Measurements from ENCODE around the gene LPCAT1.
"Not testable (repeated sequence)": the region's sequence is repeated elsewhere in the genome, so short reads cannot be mapped to it uniquely, and the experiment has no call there.

The LPCAT1 gene

GRCh38 chr5:1429066-1429465, 94.7 kb downstream of the LPCAT1 start:
- no peak for DNase-seq (ENCODE audit: low read depth in 3 of 3)

GRCh38 chr5:1428107-1428506, 95.7 kb downstream of the LPCAT1 start:
- no peak for DNase-seq (ENCODE audit: low read depth in 3 of 3)

GRCh38 chr5:1424716-1425115, 99.0 kb downstream of the LPCAT1 start:
- no peak for DNase-seq (ENCODE audit: low read depth in 3 of 3)

- DNase-seq (ENCODE audit: low read depth in 3 of 3) = no peak
Observed at GRCh38 chr5:1423901-1424603, 99.7 kb downstream of the LPCAT1 start.

- DNase-seq (ENCODE audit: low read depth in 3 of 3) = not testable (repeated sequence)
Observed at GRCh38 chr5:1422522-1422921, 101.2 kb downstream of the LPCAT1 start.

- DNase-seq (ENCODE audit: low read depth in 3 of 3) = no peak
Observed at GRCh38 chr5:1421521-1422341, 102.0 kb downstream of the LPCAT1 start.

- no peak for DNase-seq (ENCODE audit: low read depth in 3 of 3)
Observed at GRCh38 chr5:1420211-1421195, 103.3 kb downstream of the LPCAT1 start.

- DNase-seq (ENCODE audit: low read depth in 3 of 3) = no peak
Observed at GRCh38 chr5:1419476-1420210, 104.1 kb downstream of the LPCAT1 start.

GRCh38 chr5:1418921-1419280, 104.9 kb downstream of the LPCAT1 start:
- no peak for DNase-seq (ENCODE audit: low read depth in 3 of 3)

GRCh38 chr5:1418238-1418920, 105.4 kb downstream of the LPCAT1 start:
- DNase-seq (ENCODE audit: low read depth in 3 of 3) = no peak

- DNase-seq (ENCODE audit: low read depth in 3 of 3) = no peak
Observed at GRCh38 chr5:1417586-1418225, 106.1 kb downstream of the LPCAT1 start.

GRCh38 chr5:1416856-1417469, 106.8 kb downstream of the LPCAT1 start:
- no peak for DNase-seq (ENCODE audit: low read depth in 3 of 3)

GRCh38 chr5:1415626-1416360, 108.0 kb downstream of the LPCAT1 start:
- no peak for DNase-seq (ENCODE audit: low read depth in 3 of 3)

GRCh38 chr5:1415059-1415425, 108.7 kb downstream of the LPCAT1 start:
- DNase-seq (ENCODE audit: low read depth in 3 of 3) = no peak

- no peak for DNase-seq (ENCODE audit: low read depth in 3 of 3)
Observed at GRCh38 chr5:1414311-1415058, 109.3 kb downstream of the LPCAT1 start.

- DNase-seq (ENCODE audit: low read depth in 3 of 3) = no peak
Observed at GRCh38 chr5:1413611-1414241, 110.0 kb downstream of the LPCAT1 start.

- DNase-seq (ENCODE audit: low read depth in 3 of 3) = no peak
Observed at GRCh38 chr5:1413211-1413610, 110.5 kb downstream of the LPCAT1 start.

GRCh38 chr5:1412621-1413020, 111.1 kb downstream of the LPCAT1 start:
- DNase-seq (ENCODE audit: low read depth in 3 of 3) = no peak
